GM19193 (cell line): ENCODE data around the gene ZFPL1.
A peak's percentile ranks its signal among the peaks of the same experiment; 100 is the strongest.

Source experiments
- POLR2A ChIP-seq: IDR thresholded peaks from 4 replicates; pipeline ENCODE4 v1.6.1; 2011; ENCODE audit not compliant: insufficient read depth, insufficient read length; ENCODE audit errors: extremely low read depth

ZFPL1 gene

DNA sequence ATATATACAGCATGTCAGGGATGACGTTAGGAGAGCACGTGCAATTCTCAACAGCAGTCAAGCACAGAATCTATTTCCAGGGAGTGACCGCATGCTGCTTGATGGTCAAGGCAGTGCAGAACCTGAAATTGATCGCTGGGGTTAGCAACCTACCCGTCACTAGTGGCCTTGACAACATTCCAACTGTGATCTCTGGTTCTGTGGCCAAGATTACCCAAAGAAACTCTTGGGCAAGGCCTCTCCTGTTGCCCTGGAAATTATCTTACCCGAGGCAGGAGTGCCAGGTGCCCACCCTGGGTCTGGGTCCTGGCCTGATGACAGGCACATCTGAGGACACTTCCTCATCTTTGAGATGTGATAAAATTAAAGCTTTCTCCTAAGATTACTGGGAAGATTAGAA is 29.8 kb downstream of the ZFPL1 start:
- TF ChIP-seq POLR2A, result no peak

GRCh38 chr11:65114538-65115171 is 30.6 kb downstream of the ZFPL1 start:
- no peak for TF ChIP-seq POLR2A

DNA sequence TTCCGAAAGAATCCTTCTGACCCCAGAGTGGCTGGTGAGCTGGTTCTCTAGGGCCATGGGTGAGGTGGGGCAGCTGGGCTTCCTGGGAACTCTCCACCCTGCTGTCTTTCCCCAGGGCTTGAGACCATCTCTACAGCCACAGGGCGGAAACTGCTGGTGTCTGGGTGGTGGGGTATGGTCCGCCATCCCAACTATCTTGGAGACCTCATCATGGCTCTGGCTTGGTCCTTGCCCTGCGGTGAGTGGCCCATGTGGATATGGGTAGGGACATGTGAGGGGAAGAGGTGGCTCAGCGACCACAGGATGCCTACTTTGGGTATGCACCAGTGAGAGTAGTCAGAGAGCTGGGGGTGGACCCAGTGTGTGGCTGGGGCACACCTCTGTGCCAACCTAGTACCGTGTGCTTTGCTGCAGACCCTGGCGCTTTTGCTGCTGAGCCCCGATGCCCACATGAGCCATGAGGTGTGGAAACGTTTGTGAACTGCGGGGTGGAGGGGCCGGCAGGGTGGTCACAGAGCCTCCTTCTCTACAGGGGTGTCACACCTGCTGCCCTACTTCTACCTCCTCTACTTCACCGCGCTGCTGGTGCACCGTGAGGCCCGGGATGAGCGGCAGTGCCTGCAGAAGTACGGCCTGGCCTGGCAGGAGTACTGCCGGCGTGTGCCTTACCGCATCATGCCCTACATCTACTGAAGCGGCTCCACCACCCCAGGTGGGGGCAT is 31.5 kb downstream of the ZFPL1 start:
- TF ChIP-seq POLR2A, result peak; percentile 25

- no peak for TF ChIP-seq POLR2A
Measured at GRCh38 chr11:65116370-65117205, 32.6 kb downstream of the ZFPL1 start.

DNA sequence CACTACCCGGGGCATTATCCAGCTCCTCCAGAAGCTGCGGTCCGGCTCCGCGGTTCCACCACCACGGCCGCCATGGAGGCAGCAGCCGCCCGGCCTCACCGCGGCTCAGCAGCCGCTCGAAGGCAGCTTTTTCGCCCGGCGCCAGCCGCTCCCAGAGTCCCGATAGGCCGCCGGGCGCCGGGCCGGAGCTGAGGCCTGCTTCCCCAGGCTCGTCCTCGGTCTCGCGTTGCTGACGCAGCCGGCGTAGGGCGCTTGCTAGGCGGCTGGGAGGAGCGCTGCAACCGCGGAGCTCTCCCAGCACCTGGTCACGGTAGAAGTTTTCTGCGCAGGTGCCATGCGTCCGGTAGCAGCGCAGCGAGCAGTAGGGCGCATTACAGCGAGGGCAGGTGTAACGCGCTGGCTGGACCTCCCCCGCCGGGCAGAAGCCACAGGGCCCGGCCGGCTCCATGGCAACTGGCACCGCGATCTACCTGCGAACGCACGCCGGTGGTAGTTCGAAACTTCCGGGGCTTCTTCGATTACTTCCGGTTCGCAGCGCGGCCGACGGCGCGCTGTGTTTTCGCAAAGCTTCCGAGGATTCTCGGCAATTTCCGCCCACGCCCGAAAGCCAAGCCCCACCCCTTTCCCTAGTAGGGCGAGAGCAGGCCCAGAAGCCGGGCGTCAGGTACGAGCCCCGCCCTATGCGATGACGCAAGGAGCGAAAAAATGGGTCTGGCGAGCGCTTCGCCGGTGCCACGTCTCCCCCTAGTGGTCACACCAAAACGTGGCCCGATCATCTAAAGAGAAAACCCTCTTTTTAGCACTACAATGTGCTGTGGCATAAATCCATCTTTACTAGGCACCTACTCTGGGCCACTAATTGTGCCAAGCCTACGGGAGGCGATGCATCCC is 33.4 kb downstream of the ZFPL1 start, which contains the start of gene ZNHIT2:
TSS of gene ZNHIT2 (minus strand) at position 496 of the 891 bp plus-strand sequence. CDS start at position 448, 48 bp downstream.
- peak; percentile 77 for TF ChIP-seq POLR2A

DNA sequence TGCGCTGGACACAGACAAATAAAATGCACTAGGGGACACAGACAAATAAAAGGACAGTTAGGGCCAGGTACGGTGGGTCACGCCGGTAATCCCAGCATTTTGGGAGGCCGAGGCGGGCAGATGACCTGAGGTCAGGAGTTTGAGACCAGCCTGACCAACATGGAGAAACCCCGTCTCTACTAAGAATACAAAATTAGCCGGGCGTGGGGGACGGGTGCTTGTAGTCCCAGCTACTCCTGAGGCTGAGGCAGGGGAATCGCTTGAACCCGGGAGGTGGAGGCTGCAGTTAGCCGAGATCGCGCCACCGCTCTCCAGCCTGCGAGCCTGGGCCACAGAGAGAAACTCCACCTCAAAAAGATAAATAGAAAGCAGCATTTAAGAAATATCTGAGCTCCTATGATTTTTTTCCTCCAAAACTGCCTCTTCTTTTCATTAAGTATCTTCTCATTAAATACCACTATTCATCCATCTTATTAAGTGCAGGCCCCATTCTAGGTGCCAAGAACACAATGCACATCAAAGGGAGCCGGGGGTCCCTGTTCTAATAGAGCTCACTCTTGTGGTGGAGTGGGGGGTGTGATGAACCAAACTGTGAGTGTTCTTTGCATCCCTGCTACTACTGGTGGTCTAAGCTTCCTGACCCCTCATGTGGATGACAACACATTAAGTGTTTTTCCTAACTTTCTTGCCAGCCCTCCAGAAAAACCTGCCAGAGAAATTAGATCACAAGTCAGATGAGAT is 34.2 kb downstream of the ZFPL1 start:
- TF ChIP-seq POLR2A, result no peak

DNA sequence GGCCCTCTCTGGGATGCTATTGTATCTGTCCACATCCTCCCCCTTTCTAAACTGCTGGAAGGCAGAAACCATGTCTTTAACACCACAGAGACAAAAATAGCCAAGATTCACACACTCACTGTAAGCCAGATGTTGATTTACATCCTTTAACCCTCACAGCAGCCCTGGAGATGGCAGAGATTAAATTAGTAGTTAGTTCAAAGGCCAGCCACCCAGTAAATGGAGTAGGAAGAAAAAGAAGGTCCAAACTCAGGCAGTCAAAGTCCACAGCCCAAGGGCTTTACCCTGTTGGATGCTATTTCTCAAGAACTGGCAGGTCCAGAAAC is 35.6 kb downstream of the ZFPL1 start:
- TF ChIP-seq POLR2A, result no peak

GRCh38 chr11:65120831-65121230 is 36.8 kb downstream of the ZFPL1 start:
- TF ChIP-seq POLR2A, result no peak

GRCh38 chr11:65121447-65121864 is 37.4 kb downstream of the ZFPL1 start:
- no peak for TF ChIP-seq POLR2A

DNA sequence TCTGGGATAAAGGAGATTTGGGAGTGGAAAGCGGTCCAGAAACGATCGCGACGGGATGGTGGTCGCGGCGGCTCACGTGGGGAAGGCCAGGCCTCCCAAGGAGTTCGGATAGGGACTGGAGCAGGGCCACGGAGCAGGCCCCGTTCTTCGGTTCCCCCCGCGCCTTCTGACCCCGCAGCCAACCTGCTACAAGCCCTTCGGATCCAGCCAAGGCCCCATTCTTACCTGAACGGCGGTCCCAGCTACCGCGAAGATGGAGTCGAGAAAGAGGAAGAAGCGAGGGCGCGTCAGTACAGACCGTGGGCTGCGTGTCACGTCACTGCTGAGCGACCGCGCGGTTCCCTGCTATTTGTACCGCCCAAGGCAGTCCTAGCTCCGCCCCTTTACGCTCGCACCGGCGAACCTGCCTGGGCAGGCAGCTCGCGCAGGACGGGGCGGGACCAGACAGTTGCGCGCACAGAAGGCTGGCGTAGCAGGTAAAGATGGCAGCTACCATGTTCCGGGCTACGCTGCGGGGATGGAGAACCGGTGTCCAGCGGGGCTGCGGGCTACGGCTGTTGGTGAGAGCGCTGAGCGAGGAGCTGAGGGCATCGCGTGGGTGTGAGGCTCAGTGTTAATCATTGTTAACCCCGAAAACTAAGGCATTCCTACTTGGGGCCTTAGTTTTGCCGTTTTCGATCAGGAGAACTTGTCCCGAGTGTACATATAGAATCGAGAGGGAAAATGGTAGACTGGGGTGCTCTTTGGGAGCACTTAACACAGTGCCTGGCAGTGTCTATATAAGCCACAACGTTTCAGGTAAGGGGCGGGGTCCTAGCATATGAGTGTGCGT is 38.1 kb downstream of the ZFPL1 start, which contains the start of the genes FAU and MRPL49:
TSS of gene FAU (minus strand) at position 270 of the 832 bp plus-strand sequence. CDS start 321 bp downstream, outside the sequence.
TSS of gene MRPL49 (plus strand) at position 457 of the 832 bp plus-strand sequence. CDS start at position 483, 26 bp downstream.
- TF ChIP-seq POLR2A, result peak; percentile 94

- no peak for TF ChIP-seq POLR2A
Measured at GRCh38 chr11:65124480-65125196, 40.6 kb downstream of the ZFPL1 start.
